ENCODE data around the gene THSD4.

- TF ChIP-seq CTCF (IDR thresholded peaks at IDR 0.05) (no peak), POLR2A (IDR thresholded peaks at IDR 0.05) (no peak)
These were observed 564.6 kb downstream of the THSD4 start for GRCh38 chr15:71679793-71680353.
